Panc1 (cell line): ENCODE data around the gene ARHGAP12. TPM values are rescaled to one million over a fixed set of nuclear protein-coding genes. Genes with fewer than 3 reads are reported as not detected.

Source experiments
- ATAC-seq: fragments of 200-7000 bp; cut with Tn5 transposase; 2 replicates; pipeline ENCODE4 v1.9.1; 2020; ENCODE audit warnings: mild to moderate bottlenecking, moderate library complexity
- BruUV-seq: library from RNA; stranded (reverse); fragments of 400-500 nt; replicated peaks from 2 replicates; lab custom pipeline; 2021; lab: Mats Ljungman, UMichigan
- CTCF ChIA-PET: fragments of 300-600 bp; sonication (Branson Sonifier 250); formaldehyde crosslinking; loops from one replicate; lab custom pipeline; 2022; ENCODE audit warnings: antibody characterized with exemption; lab: Charles Lee
- POLR2A ChIA-PET: fragments of 300-600 bp; sonication (Branson Sonifier 250); formaldehyde crosslinking; loops from one replicate; lab custom pipeline; 2022; ENCODE audit warnings: antibody characterized with exemption; lab: Charles Lee
- DNase-seq: peaks from one replicate; pipeline ENCODE4 v3.0.0-alpha.2; 2010; ENCODE audit warnings: low read depth, low spot score
- H3K27ac ChIP-seq: 2 replicates; pipeline ENCODE4 v1.5.1; 2011; ENCODE audit warnings: mild to moderate bottlenecking, low read length, inconsistent platforms
- H3K27me3 ChIP-seq: fragments of 200-500 bp; sonication (Bioruptor generic); 2 replicates; pipeline ENCODE4 v1.6.0; 2014; ENCODE audit warnings: low read length, inconsistent platforms; ENCODE audit not compliant: control insufficient read depth, insufficient read depth
- H3K36me3 ChIP-seq: fragments of 200-500 bp; sonication (Bioruptor generic); 2 replicates; pipeline ENCODE4 v1.5.1; 2014; ENCODE audit warnings: inconsistent platforms, mild to moderate bottlenecking, low read length, moderate library complexity; ENCODE audit not compliant: control insufficient read depth, insufficient read depth
- H3K4me1 ChIP-seq: 2 replicates; pipeline ENCODE4 v1.5.1; 2011; ENCODE audit warnings: inconsistent platforms, mild to moderate bottlenecking, low read length, moderate library complexity; ENCODE audit not compliant: control insufficient read depth, insufficient read depth
- H3K4me3 ChIP-seq, 2 experiments: 2 replicates each; pipeline ENCODE4 v1.5.1; 2011 to 2012; ENCODE audit warnings: low read depth in 2 of 2, low read length in 2 of 2, mild to moderate bottlenecking in 2 of 2, inconsistent platforms in 1 of 2, moderate library complexity in 1 of 2
- H3K9me3 ChIP-seq: fragments of 200-500 bp; sonication (Bioruptor generic); 2 replicates; pipeline ENCODE4 v1.5.1; 2014; ENCODE audit warnings: low read depth, mild to moderate bottlenecking, inconsistent platforms, low read length, moderate library complexity; ENCODE audit not compliant: control insufficient read depth, insufficient read depth
- POLR2AphosphoS5 ChIP-seq: IDR thresholded peaks from 2 replicates; pipeline ENCODE4 v1.6.1; 2012; ENCODE audit warnings: mild to moderate bottlenecking, low read depth, low read length, moderate library complexity
- REST ChIP-seq, 2 experiments: IDR thresholded peaks; 2 replicates each; pipeline ENCODE4 v1.6.1; 2011 to 2012; ENCODE audit warnings: low read depth in 2 of 2, control low read depth in 1 of 2, low read length in 1 of 2, mild to moderate bottlenecking in 1 of 2, moderate library complexity in 1 of 2; ENCODE audit not compliant: insufficient read depth in 1 of 2
- SIN3A ChIP-seq: IDR thresholded peaks from 2 replicates; pipeline ENCODE4 v1.6.1; 2012; ENCODE audit warnings: low read depth, mild to moderate bottlenecking, low read length, moderate library complexity, borderline replicate concordance; ENCODE audit not compliant: insufficient read depth
- TCF7L2 ChIP-seq: IDR thresholded peaks from 2 replicates; pipeline ENCODE4 v1.6.1; 2011; ENCODE audit warnings: mild to moderate bottlenecking, low read depth, low read length, inconsistent platforms
- in situ Hi-C: cut with HindIII; loops from 2 replicates; pipeline ENCODE4 v1.10.0; 2016; ENCODE audit warnings: low sequenced_read_pairs, low pct_unique_long_range_greater_than_20kb
- intact Hi-C: fragments of 100-400 bp; cut with micrococcal nuclease; formaldehyde crosslinking; loops from one replicate; pipeline ENCODE4 v1.10.0; 2022; ENCODE audit not compliant: unreplicated experiment
- total RNA-seq: library from RNA; stranded (reverse); gene quantifications from one replicate; pipeline ENCODE4 v1.2.1, GENCODE V29; 2021; ENCODE audit not compliant: unreplicated experiment
- TF ChIP-seq, protein P1 (sequence below): fragments of 450-650 bp; IDR thresholded peaks from 2 replicates; pipeline ENCODE4 v1.5.1; 2017; ENCODE audit warnings: mild to moderate bottlenecking

Gene ARHGAP12
- total RNA-seq, 1 experiment from 2014 or later = 22.9 TPM

- ChIA-PET POLR2A (no interaction called here), CTCF (no interaction called here)
- H3K4me3 ChIP-seq = no peak overlapping the region
- TF ChIP-seq POLR2AphosphoS5 = no peak
- no peak for TF ChIP-seq SIN3A
- no peak for TF ChIP-seq TCF7L2
- TF ChIP-seq, protein P1, sequence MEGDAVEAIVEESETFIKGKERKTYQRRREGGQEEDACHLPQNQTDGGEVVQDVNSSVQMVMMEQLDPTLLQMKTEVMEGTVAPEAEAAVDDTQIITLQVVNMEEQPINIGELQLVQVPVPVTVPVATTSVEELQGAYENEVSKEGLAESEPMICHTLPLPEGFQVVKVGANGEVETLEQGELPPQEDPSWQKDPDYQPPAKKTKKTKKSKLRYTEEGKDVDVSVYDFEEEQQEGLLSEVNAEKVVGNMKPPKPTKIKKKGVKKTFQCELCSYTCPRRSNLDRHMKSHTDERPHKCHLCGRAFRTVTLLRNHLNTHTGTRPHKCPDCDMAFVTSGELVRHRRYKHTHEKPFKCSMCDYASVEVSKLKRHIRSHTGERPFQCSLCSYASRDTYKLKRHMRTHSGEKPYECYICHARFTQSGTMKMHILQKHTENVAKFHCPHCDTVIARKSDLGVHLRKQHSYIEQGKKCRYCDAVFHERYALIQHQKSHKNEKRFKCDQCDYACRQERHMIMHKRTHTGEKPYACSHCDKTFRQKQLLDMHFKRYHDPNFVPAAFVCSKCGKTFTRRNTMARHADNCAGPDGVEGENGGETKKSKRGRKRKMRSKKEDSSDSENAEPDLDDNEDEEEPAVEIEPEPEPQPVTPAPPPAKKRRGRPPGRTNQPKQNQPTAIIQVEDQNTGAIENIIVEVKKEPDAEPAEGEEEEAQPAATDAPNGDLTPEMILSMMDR = no peak
- TF ChIP-seq REST (IDR thresholded peaks at IDR 0.05; ENCODE audit: insufficient read depth in 1 of 2, low read depth in 2 of 2, low read length in 1 of 2) = no peak
- H3K4me1 ChIP-seq = no peaks in the 10 kb centered on the region
- H3K27me3 ChIP-seq = no peaks in the 10 kb centered on the region
- no peak overlapping the region for H3K27ac ChIP-seq
- H3K36me3 ChIP-seq = no peaks in the 10 kb centered on the region; the same call in 1 of the 2 replicates
- in situ Hi-C loops (no loop called here), intact Hi-C loops (no loop called here)
- ATAC-seq (no peak), DNase-seq (no peak)
- BruUV-seq = no TSS peak
- H3K9me3 ChIP-seq = no peaks in the 10 kb centered on the region
Observed at GRCh38 chr10:31820778-31821369, 107.8 kb downstream of the ARHGAP12 start.

GRCh38 chr10:31820096-31820495, 108.5 kb downstream of the ARHGAP12 start:
- POLR2A ChIA-PET = no interaction called here

More at GRCh38 chr10:31820096-31820495, 108.5 kb downstream of the ARHGAP12 start:
- no peak for DNase-seq
- Histone ChIP-seq H3K4me3 (no peak overlapping the region), H3K4me1 (no peaks in the 10 kb centered on the region), H3K27me3 (no peaks in the 10 kb centered on the region), H3K36me3 (no peaks in the 10 kb centered on the region; the same call in 1 of the 2 replicates), H3K9me3 (no peaks in the 10 kb centered on the region), H3K27ac (no peak overlapping the region)
- BruUV-seq = no TSS peak
- CTCF ChIA-PET = no interaction called here
- intact Hi-C loops (no loop called here), in situ Hi-C loops (no loop called here)
- TF ChIP-seq, protein P1 = no peak
- TF ChIP-seq POLR2AphosphoS5 = no peak
- no peak for TF ChIP-seq TCF7L2
- TF ChIP-seq SIN3A = no peak
- TF ChIP-seq REST (IDR thresholded peaks at IDR 0.05; ENCODE audit: insufficient read depth in 1 of 2, low read depth in 2 of 2, low read length in 1 of 2) = no peak
- ATAC-seq = no peak
